GM12892 (cell line): ENCODE results near the gene EHBP1.

Source experiments
- POLR2A ChIP-seq: IDR thresholded peaks from 2 replicates; pipeline ENCODE4 v1.6.1; 2011; ENCODE audit warnings: low read depth, low read length, control low read depth
- POLR2AphosphoS5 ChIP-seq: IDR thresholded peaks from 2 replicates; pipeline ENCODE4 v1.6.1; 2011; ENCODE audit warnings: low read depth, low read length, control low read depth

DNA sequence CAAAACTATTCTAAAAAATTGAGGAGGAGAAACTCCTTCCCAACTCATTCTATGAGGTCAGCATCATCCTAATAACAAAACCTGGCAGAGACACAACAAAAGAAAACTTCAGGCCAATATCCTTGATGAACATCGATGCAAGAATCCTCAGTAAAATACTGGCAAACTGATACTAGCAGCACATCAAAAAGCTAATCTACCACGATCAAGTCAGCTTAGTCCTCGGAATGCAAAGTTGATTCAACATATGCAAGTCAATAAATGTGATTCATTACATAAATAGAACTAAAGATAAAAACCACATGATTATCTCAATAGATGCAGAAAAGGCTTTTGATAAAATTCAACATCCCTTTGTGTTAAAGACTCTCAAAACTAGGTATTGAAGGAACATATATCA is 63.1 kb downstream of the EHBP1 start:
- no peak for TF ChIP-seq POLR2A
- no peak for TF ChIP-seq POLR2AphosphoS5
